OCI-LY3 (cell line): ENCODE data around the gene FCGR3B.
"Not testable (repeated sequence)": the region's sequence is repeated elsewhere in the genome, so short reads cannot be mapped to it uniquely, and the experiment has no call there.

ENCODE experiments used
- EZH2phosphoT487 ChIP-seq: fragments of 200-600 bp; shearing (Covaris generic); IDR thresholded peaks from 2 replicates; pipeline ENCODE4 v1.6.1; 2018; ENCODE audit warnings: antibody characterized with exemption, mixed run types, low read depth
- TF ChIP-seq, protein P1 (sequence below): fragments of 200-600, 300-600 bp; sonication (generic); IDR thresholded peaks from 2 replicates; pipeline ENCODE4 v1.5.1; 2014; ENCODE audit warnings: antibody characterized with exemption, low read length, low read depth

DNA sequence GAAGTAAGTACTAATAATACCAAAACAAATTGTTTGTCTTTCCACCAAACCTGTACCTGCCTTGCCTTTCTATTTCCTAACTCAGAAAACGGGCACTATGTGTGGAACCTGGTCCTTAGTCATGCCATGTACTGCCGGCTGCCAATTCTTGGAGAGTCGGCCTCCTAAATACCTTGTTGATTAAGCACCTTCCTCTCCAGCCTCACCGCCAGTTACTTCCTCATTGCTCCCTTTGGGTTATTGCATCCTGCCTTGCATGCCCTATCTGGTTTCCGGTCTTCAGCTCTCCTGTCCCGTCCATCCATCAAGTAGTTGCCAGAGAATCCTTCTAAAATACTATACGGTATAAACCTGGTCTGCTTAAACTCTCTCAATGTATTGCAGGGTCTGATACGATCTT lies 8.9 kb downstream of the FCGR3B start:
- TF ChIP-seq, protein P1, sequence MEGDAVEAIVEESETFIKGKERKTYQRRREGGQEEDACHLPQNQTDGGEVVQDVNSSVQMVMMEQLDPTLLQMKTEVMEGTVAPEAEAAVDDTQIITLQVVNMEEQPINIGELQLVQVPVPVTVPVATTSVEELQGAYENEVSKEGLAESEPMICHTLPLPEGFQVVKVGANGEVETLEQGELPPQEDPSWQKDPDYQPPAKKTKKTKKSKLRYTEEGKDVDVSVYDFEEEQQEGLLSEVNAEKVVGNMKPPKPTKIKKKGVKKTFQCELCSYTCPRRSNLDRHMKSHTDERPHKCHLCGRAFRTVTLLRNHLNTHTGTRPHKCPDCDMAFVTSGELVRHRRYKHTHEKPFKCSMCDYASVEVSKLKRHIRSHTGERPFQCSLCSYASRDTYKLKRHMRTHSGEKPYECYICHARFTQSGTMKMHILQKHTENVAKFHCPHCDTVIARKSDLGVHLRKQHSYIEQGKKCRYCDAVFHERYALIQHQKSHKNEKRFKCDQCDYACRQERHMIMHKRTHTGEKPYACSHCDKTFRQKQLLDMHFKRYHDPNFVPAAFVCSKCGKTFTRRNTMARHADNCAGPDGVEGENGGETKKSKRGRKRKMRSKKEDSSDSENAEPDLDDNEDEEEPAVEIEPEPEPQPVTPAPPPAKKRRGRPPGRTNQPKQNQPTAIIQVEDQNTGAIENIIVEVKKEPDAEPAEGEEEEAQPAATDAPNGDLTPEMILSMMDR, result not testable (repeated sequence)
- not testable (repeated sequence) for TF ChIP-seq EZH2phosphoT487
